ENCODE results near the gene SLC25A30. TPM values are rescaled to one million over a fixed set of nuclear protein-coding genes. Genes with fewer than 3 reads are reported as not detected.

SLC25A30 gene
- total and polyA plus RNA-seq, 11 donors: 27.9 to 208 (median 117) TPM

GRCh38 chr13:45464141-45464686 lies 46.0 kb upstream of the SLC25A30 start:
- WGBS, 4 donors: 81 to 84% (median 82%) methylated on average over 9 of the region's 9 CpGs
- TF ChIP-seq POLR2A (IDR thresholded peaks at IDR 0.05): no peak
- TF ChIP-seq, protein P1, sequence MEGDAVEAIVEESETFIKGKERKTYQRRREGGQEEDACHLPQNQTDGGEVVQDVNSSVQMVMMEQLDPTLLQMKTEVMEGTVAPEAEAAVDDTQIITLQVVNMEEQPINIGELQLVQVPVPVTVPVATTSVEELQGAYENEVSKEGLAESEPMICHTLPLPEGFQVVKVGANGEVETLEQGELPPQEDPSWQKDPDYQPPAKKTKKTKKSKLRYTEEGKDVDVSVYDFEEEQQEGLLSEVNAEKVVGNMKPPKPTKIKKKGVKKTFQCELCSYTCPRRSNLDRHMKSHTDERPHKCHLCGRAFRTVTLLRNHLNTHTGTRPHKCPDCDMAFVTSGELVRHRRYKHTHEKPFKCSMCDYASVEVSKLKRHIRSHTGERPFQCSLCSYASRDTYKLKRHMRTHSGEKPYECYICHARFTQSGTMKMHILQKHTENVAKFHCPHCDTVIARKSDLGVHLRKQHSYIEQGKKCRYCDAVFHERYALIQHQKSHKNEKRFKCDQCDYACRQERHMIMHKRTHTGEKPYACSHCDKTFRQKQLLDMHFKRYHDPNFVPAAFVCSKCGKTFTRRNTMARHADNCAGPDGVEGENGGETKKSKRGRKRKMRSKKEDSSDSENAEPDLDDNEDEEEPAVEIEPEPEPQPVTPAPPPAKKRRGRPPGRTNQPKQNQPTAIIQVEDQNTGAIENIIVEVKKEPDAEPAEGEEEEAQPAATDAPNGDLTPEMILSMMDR (IDR thresholded peaks at IDR 0.05): peak in 4 of 12 donors; percentile 12 to 59 (median 39)
- H3K27me3 ChIP-seq: no peaks in the 10 kb centered on the region
- peaks cover 0 to 9% (median 0%) of the 10 kb centered on the region in 9 donors for H3K36me3 ChIP-seq
- peak in 1 of 5 donors; percentile 17 for DNase-seq
- no peaks in the 10 kb centered on the region for H3K9me3 ChIP-seq
- peak overlapping the region; percentile 81 to 95 (median 94) for H3K27ac ChIP-seq
- H3K4me1 ChIP-seq: peaks cover 0 to 47% (median 28%) of the 10 kb centered on the region in 12 donors
- no peak for ATAC-seq
- intact Hi-C loops (cut with DNase I): loop anchor here in 7 of 10 donors (2.0 to 10.0 kb wide), 5 partner anchors 47 to 92 kb away; partner anchors contain the start of gene SLC25A30 (in 4 of the 7)
- H3K4me3 ChIP-seq: peak overlapping the region; percentile 76 to 94 (median 87)

GRCh38 chr13:45456196-45456972 lies 38.2 kb upstream of the SLC25A30 start:
- no peaks in the 10 kb centered on the region for H3K4me1 ChIP-seq
- no peak overlapping the region for H3K27ac ChIP-seq
- no peaks in the 10 kb centered on the region for H3K27me3 ChIP-seq
- TF ChIP-seq POLR2A (IDR thresholded peaks at IDR 0.05): no peak
- TF ChIP-seq, protein P1 (IDR thresholded peaks at IDR 0.05): no peak
- 84 to 94% (median 88%) methylated on average over 2 of the region's 2 CpGs for WGBS, 4 donors
- ATAC-seq (no peak), DNase-seq (no peak)
- no peaks in the 10 kb centered on the region for H3K36me3 ChIP-seq
- peaks cover 0 to 11% (median 0%) of the 10 kb centered on the region in 12 donors for H3K9me3 ChIP-seq
- intact Hi-C loops (cut with DNase I): no loop called here
- H3K4me3 ChIP-seq: no peak overlapping the region

DNA sequence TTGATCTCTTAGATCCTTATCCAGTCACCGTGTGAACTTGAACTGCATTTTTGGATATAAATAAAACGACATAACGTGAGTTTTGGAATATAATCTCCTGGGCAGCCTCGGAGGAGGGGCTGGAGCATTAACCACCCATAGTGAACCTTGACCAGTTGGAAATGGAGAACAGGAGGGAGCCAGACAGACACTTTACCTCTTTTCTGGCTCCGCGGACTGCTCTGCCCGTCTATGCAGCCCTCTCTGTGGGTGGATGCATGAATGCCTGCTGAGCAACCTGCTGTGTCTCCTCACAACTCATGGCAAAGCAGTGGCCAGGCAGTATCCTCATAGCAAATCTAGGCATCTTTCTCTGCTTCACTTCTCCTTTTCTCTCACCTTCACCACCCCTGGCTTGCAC lies 36.0 kb upstream of the SLC25A30 start:
- ATAC-seq: no peak
- H3K36me3 ChIP-seq: no peaks in the 10 kb centered on the region
- intact Hi-C loops (cut with DNase I): no loop called here
- DNase-seq: no peak
- H3K4me1 ChIP-seq: no peaks in the 10 kb centered on the region
- 65 to 72% (median 69%) methylated on average over 7 of the region's 7 CpGs for WGBS, 4 donors
- no peaks in the 10 kb centered on the region for H3K27me3 ChIP-seq
- no peak overlapping the region for H3K4me3 ChIP-seq
- TF ChIP-seq POLR2A (IDR thresholded peaks at IDR 0.05): no peak
- TF ChIP-seq, protein P1 (IDR thresholded peaks at IDR 0.05): no peak
- no peak overlapping the region for H3K27ac ChIP-seq
- H3K9me3 ChIP-seq: peaks cover 0 to 11% (median 0%) of the 10 kb centered on the region in 12 donors

DNA sequence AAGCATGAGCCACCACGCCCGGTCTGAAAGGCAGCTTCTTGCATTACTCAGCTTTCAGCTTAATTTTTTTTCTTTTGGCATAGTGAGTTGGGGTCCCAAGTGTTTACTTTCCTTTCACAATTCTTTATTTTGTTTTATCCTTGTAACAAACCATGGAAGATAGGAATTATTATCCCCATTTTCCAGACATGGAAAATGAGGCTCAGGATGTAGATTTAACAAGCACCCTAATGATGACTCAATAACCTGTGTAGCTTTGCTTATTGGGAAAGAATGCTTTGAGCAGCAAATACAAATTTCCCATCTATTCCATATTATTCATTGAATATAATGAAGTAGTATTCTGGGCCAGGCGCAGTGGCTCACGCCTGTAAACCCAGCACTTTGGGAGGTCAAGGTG lies 33.1 kb upstream of the SLC25A30 start:
- no peaks in the 10 kb centered on the region for H3K27me3 ChIP-seq
- 90 to 95% (median 93%) methylated on average over 4 of the region's 4 CpGs for WGBS, 4 donors
- no peak overlapping the region for H3K27ac ChIP-seq
- no peaks in the 10 kb centered on the region for H3K9me3 ChIP-seq
- intact Hi-C loops (cut with DNase I): no loop called here
- no peak overlapping the region for H3K4me3 ChIP-seq
- H3K36me3 ChIP-seq: no peaks in the 10 kb centered on the region
- DNase-seq: no peak
- H3K4me1 ChIP-seq: no peaks in the 10 kb centered on the region
- TF ChIP-seq, protein P1 (IDR thresholded peaks at IDR 0.05): no peak
- ATAC-seq: no peak

Measured in heart left ventricle (tissue), 16 donors.